ENCODE data around the gene POR. TPM values are rescaled to one million over a fixed set of nuclear protein-coding genes. Genes with fewer than 3 reads are reported as not detected.
"Not testable (repeated sequence)": the region's sequence is repeated elsewhere in the genome, so short reads cannot be mapped to it uniquely, and the experiment has no call there.

Gene POR
- total RNA-seq, result 507 TPM
- long read RNA-seq, transcript POR-201 (15 exons, 2,532 nt), result minor isoform, 19 of 915 reads
- long read RNA-seq, transcript POR-222 (4 exons, 1,028 nt), result minor isoform, 5 of 915 reads
- long read RNA-seq, transcript POR-218 (16 exons, 2,522 nt), result major isoform, 453 of 915 reads
- long read RNA-seq, partial matches to known transcripts, result 370 of 915 reads
- long read RNA-seq, other reads (novel, unspliced or antisense), result 68 of 915 reads

- peak; percentile 99 for DNase-seq (ENCODE audit: low spot score)
Observed at GRCh38 chr7:75914655-75915415, at the start of gene POR. Gene POR (plus strand): TSS chr7:75915155. CDS start chr7:75954002, 38,847 bp downstream.

- no peak for DNase-seq (ENCODE audit: low spot score)
Observed at GRCh38 chr7:75866114-75866488, 48.9 kb upstream of the POR start.

- no peak for DNase-seq (ENCODE audit: low spot score)
Observed at GRCh38 chr7:75866489-75867389, 48.2 kb upstream of the POR start.

- no peak for DNase-seq (ENCODE audit: low spot score)
Observed at GRCh38 chr7:75867390-75867717, 47.6 kb upstream of the POR start.

GRCh38 chr7:75868153-75868552 is 46.8 kb upstream of the POR start:
- no peak for DNase-seq (ENCODE audit: low spot score)

- DNase-seq (ENCODE audit: low spot score), result no peak
Observed at GRCh38 chr7:75869776-75870379, 45.1 kb upstream of the POR start.

- no peak for DNase-seq (ENCODE audit: low spot score)
Observed at GRCh38 chr7:75870557-75871161, 44.3 kb upstream of the POR start.

- DNase-seq (ENCODE audit: low spot score), result no peak
Observed at GRCh38 chr7:75872073-75872782, 42.7 kb upstream of the POR start.

GRCh38 chr7:75874180-75874579 is 40.8 kb upstream of the POR start:
- DNase-seq (ENCODE audit: low spot score), result not testable (repeated sequence)

GRCh38 chr7:75875113-75876080 is 39.6 kb upstream of the POR start:
- no peak for DNase-seq (ENCODE audit: low spot score)

GRCh38 chr7:75876126-75876881 is 38.7 kb upstream of the POR start:
- no peak for DNase-seq (ENCODE audit: low spot score)

- DNase-seq (ENCODE audit: low spot score), result no peak
Observed at GRCh38 chr7:75878312-75878768, 36.6 kb upstream of the POR start.

GRCh38 chr7:75878769-75879611 is 36.0 kb upstream of the POR start, which contains the start of gene RHBDD2:
Gene RHBDD2 (plus strand): TSS chr7:75879034. CDS start chr7:75879083, 49 bp downstream.
- DNase-seq (ENCODE audit: low spot score), result peak; percentile 99

GRCh38 chr7:75879771-75880184 is 35.2 kb upstream of the POR start:
- DNase-seq (ENCODE audit: low spot score), result no peak

GRCh38 chr7:75880242-75880641 is 34.7 kb upstream of the POR start:
- DNase-seq (ENCODE audit: low spot score), result no peak

GRCh38 chr7:75881436-75882095 is 33.4 kb upstream of the POR start:
- DNase-seq (ENCODE audit: low spot score), result no peak

Measured in mesenteric fat pad (tissue), 1 donor.